Fibroblast of villous mesenchyme (primary cell): Measurements from ENCODE around the gene RAB3A. TPM values are rescaled to one million over a fixed set of nuclear protein-coding genes. Genes with fewer than 3 reads are reported as not detected.

ENCODE experiments used
- DNase-seq: peaks from one replicate; pipeline ENCODE4 v3.0.0-alpha.2; 2010; ENCODE audit warnings: low read depth
- H3K4me3 ChIP-seq: 2 replicates; pipeline ENCODE4 v1.5.1; 2011; ENCODE audit warnings: low read depth, mild to moderate bottlenecking, low read length
- CTCF ChIP-seq: IDR thresholded peaks from 2 replicates; pipeline ENCODE4 v1.5.1; 2012; ENCODE audit warnings: low read depth, mild to moderate bottlenecking, low read length; ENCODE audit not compliant: insufficient read depth
- total RNA-seq: library from RNA; depleted of rRNA; stranded (reverse); fragments of >200 nt; gene quantifications from 2 replicates; pipeline ENCODE4 v1.2.3, GENCODE V29; 2012

The RAB3A gene
- total RNA-seq, 1 donor: 1.3 TPM

- DNase-seq: no peak
- TF ChIP-seq CTCF: no peak
- peak overlapping the region; percentile 64 for H3K4me3 ChIP-seq
Measured at GRCh38 chr19:18223860-18224524, 20.1 kb upstream of the RAB3A start.

GRCh38 chr19:18221815-18222725, 18.2 kb upstream of the RAB3A start:
- no peak for DNase-seq
- no peak for TF ChIP-seq CTCF
- no peak overlapping the region for H3K4me3 ChIP-seq

- DNase-seq: no peak
- TF ChIP-seq CTCF: no peak
- no peak overlapping the region for H3K4me3 ChIP-seq
Measured at GRCh38 chr19:18220632-18221275, 16.9 kb upstream of the RAB3A start.

GRCh38 chr19:18219911-18220631, 16.2 kb upstream of the RAB3A start:
- no peak overlapping the region for H3K4me3 ChIP-seq
- DNase-seq: no peak
- no peak for TF ChIP-seq CTCF

GRCh38 chr19:18218600-18218999, 14.8 kb upstream of the RAB3A start:
- TF ChIP-seq CTCF: no peak
- no peak overlapping the region for H3K4me3 ChIP-seq

GRCh38 chr19:18218159-18218558, 14.3 kb upstream of the RAB3A start:
- no peak for TF ChIP-seq CTCF
- H3K4me3 ChIP-seq: no peak overlapping the region
- no peak for DNase-seq

More at GRCh38 chr19:18218600-18218999, 14.8 kb upstream of the RAB3A start:
- DNase-seq: no peak
